Fibroblast of skin of left biceps (primary cell): ENCODE measurements around the gene RFX3.

Source experiments
- DNase-seq, 2 experiments: peaks; one replicate each; pipeline ENCODE4 v3.0.0-alpha.2; 2013; ENCODE audit warnings: low read depth in 2 of 2

The RFX3 gene

DNA sequence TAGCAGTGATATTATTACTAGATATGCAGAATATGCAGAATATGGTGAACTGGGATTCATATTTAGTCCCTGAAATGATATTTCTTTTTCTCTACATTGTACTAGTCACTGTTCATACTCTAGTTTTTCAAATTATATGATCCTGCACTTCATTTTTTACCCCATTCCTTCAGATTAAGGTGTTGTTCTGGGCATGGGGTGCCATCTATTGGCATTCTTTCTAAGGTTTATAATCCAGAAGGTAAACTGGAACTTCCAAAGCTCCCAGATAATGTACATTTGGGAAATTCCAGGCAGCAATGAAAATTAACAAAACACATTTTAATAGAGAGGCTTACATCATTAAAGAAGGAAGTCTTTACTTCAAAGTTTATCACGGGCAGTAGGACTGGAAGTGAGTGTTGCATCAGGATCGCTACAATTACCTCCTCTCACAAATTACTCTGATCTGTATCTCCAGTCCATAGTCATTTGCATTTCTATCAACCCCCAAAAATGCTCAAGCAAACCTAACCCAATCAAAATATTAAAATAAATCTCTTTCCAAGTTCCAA is 12.5 kb downstream of the RFX3 start:
- no peak for DNase-seq

GRCh38 chr9:3511551-3511950 is 14.2 kb downstream of the RFX3 start:
- DNase-seq: no peak

DNA sequence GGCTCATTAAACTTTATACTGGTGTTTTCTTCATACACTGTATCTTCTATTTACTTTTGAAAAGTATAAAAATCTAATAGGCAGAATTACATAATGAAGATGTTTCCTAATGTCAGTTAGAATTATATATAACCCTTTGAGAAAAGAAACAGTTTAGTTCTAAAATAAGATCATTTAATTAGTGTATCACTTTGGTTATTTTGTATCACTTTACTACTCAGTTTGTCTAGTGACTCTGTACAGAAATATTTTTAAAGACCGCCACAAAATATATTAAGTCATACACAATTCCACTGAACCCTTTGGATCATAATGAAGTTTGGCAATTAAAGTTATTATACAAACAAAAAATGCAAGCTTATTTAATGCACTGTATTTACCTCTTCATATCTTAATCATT is 15.0 kb downstream of the RFX3 start:
- DNase-seq: no peak

- DNase-seq: no peak
Observed at GRCh38 chr9:3509926-3510325, 15.9 kb downstream of the RFX3 start.

DNA sequence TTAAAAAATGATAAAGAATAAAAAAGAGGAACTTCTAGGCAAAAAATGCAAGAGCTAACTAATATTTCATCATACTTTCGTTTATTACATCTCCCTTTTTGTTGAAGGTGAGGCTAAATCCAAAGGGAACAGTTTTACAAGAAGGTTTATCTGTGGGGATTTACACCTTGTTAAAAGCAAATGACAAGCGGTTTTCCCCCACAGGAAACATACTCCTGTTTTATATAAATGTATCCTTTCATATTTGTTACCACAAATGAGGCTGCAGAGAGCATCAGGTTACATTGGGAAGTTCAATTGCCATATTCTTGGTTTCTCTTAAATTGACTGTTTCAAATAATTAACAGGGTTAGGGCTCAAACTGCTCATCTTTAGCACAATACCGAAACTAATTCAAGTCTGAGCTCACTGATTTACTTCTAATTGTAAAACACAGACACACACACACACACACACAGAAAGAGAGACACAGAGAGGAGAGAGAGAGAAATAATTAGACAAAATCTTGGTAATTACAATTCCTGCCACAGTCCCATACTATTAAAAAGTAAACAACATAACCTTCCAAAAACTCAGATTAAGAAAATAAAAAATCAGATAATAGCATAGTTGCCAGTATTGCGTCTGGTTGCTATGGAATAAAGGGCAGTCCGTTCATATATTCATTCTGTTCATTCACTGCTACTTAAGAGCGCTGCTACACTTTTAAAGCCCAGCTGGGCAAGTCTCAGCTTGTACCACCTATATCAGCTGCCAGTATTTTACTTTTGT is 17.1 kb downstream of the RFX3 start:
- no peak for DNase-seq

DNA sequence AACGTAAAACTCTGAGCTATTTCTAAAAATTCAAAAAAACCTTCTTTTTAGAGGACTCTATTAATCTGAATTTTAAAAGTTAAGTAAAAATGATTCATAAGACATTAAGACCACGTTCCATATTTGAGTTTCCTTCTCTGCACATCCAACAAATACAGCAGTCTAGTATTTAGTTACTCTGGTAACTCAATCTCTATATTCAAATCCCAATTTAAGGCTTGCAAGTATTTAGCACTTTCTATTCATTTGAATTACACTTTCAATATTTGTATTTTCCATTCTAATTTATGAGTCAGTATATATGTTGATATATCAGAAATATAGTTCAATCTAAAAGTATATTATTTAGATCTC is 17.7 kb downstream of the RFX3 start:
- DNase-seq: no peak

DNA sequence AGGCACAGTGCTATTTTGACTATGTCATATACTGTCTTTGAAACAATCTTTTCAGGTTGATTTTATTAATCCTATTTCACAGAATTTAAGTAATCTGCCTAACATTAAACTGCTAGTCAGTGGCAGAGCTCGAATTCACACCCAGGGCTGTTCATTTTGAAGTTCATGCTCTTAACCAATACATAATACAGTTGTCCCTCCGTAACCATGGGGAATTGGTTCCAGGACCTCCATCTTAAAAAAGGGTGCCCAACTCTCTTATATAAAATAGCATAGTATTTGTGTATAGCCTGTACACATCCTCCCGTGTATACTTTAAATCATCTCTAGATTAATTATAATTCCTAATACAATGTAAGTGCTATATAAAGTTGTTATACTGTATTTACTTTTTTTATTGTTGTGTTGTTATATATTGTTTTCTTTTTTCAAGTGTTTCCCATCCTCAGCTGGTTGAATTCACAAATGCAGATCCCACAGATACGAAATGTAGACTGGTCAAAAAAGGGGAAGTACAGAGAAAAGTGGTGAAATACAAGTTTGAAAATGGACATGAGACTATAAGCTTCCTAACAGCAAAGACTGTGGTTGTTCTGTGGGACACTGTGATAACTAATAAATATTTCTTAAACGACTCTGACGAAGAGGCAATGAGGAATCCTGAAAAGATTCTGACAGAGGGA is 18.3 kb downstream of the RFX3 start:
- no peak for DNase-seq

DNA sequence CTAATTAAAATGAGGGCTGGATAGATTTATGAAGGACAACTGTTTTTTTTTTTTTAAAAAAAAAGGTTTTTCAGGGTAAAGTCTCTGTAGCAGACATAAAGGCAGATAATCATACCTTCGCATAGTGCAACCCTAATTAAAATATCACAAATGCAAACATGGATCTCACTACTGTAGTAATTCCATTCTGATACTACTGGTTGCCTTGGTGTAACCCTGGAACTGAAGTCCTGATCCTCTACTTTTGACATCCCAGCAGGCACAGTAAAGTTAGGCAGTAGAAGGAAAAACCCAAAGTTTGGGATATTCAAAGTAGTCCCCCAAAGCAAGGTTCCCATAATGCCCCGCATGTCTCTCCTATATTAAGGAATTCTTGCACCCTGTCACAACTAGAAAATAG is 19.6 kb downstream of the RFX3 start:
- no peak for DNase-seq

- DNase-seq: no peak
Observed at GRCh38 chr9:3502560-3503398, 23.0 kb downstream of the RFX3 start.

DNA sequence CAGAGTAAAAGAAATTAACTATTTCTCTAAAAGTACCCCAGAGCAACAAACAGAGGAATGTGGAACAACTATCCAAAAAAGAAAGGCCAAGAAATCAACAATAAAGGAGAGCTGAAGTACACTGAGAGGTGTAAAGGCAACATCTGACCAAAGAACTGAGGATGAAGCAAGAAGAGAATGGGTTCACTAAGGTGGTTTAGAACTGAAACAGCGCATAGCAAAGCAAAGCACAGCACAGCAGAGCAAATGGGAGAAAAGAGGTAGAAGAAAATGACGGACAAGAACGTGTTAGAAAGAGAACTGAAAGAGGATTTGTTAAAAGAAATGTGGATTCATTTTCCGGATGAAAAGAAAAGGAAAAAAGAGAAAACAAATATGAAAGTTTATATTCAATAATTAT is 25.8 kb downstream of the RFX3 start:
- DNase-seq: no peak

DNA sequence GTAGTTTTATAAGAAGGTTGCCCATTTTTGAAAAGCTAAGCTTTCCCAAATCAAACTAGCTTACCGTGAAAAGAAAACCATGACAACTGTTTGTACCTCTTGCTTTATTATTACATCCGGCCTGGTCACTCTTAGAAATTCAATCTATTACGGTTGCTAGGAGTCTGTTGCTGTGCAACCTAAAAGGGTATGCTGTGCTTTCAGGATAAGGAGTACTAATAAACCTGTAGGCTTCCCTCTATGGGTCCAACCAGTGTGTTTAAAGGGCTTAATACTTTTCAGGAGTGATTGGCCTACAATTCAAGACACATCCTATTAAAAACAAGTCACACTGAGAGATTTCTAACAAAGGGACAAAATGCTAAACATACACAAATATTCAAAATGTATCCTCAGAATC is 27.1 kb downstream of the RFX3 start:
- no peak for DNase-seq

DNA sequence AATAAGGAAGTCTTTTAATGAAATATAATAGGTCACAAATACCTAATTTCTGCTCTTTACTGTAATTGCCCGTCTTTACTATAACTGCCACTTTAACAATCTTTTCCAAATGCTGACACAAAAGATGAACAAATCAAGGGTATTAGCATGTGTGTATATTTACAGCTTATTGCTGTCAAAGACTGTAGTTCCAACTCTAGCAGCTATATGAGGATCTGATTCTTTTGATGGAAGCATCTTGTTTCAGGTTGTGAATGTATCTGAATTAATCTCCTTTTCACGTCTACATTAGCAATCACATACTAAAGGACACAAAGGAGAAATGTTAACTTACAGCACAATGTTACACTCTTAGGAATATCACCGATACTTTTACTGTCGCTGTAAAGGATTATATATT is 27.9 kb downstream of the RFX3 start:
- no peak for DNase-seq

DNA sequence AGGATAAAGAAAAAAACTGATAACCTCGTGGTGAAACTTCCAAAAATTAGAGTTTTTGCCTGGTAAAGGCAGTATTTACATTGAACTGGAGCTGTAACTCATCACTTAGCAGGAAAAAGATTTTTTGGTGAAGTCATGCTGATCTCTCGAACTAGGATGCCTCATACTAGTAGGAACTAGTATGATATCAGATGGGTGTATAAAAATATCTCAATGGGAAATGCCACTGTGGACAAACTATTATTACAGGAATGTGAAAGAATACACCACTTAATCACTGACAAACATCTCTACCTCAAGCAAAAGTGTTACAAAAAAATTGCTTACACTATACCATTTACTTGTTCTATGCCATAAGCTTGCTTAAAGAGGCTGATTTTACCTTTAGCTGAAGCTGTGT is 28.4 kb downstream of the RFX3 start:
- peak; percentile 17 to 31 for DNase-seq

- no peak for DNase-seq
Observed at GRCh38 chr9:3495855-3496254, 29.9 kb downstream of the RFX3 start.

DNA sequence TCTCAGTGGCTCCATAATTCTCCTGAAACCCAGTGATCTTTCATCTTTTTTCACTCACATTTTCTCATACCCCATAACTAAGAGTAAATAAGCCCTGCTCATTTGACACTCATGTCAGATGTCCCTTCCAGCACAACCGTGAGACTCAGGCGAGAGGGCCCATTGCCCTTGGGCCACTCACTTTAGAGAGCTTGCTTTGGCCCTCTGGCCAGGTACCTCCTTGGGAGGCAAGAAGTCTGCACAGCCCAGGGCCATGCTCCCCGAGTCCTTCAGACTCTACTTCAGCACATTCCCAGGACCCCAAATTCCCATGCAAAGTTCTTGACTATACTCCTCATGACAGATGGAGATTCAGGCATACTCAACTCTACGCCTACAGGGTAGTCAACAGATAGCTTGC is 33.6 kb downstream of the RFX3 start:
- DNase-seq: no peak

DNA sequence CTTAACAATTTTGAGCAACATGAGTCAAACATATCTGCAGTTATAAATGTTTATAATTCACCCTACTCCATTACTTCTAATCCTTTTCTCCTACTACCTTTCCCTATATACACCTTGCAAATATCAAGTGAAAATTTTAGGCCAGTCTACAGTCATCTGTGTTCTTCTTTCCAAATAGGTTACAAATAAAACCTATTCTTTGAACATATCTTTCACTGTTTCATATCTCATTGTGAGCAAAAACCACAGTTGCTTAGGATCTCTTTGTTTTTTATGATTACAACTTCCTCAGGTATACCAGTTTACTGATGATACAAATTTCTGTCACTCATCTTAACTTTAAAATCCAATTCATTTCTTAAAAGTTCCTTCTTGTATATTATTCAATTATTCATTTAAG is 34.4 kb downstream of the RFX3 start:
- no peak for DNase-seq

- no peak for DNase-seq
Observed at GRCh38 chr9:3490957-3491356, 34.8 kb downstream of the RFX3 start.

GRCh38 chr9:3482578-3482977 is 43.2 kb downstream of the RFX3 start:
- DNase-seq: no peak

DNA sequence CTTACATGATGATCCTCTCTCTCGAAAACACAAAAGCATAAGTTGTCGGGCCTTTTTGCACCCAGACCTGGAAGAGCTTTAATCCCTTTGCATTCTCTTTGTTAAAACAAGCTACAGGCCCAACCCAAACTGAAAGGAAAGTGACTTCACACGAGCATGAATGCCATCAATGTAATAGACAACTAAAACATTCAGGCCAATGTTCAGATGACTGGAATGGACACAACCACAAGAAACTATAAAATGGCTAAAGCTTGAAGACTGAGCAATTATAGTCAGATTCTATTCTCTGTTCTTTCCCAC is 45.5 kb downstream of the RFX3 start:
- DNase-seq: no peak

GRCh38 chr9:3479514-3480352 is 46.1 kb downstream of the RFX3 start:
- DNase-seq: no peak

DNA sequence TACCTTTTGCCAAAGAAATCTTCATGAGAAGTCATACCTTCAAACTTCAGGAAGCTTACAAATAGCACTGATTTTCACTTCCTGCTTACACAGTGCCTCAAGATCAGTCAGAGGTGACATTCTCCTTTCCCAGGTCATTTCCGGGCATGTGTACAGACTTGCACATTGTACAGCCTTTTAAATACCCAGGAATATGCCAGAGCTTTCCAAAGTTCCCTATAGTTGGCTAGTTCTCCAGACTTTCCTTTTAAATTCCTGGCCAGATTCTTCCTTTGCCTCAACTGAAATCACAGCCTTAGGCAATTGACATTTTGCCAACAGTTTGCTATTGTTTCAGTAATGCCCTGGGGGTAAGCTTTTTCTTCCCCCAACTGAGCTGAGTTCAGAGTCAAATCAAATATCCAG is 47.2 kb downstream of the RFX3 start:
- DNase-seq: no peak
